ENCODE measurements around the gene ARMC8.

DNA sequence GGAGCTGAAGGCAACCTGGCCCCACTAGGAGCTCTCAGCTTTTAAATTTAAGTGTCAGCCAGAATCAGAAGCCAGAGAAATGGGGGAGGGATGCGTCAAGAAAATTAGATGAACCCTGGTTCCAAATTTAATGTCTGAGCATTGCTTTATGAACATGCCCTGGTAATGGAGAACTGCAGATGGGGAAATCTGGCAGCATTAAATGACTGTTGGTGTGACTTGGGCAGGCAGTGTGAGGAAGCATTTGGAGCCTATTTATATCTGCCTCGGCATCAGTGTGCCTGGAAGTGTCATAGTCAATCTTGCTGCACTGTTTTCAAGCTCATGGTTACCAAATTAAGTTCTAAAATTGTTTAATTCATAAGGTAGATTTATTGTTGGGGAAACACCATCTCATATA, 113.5 kb downstream of the ARMC8 start:
- TF ChIP-seq, protein P1, sequence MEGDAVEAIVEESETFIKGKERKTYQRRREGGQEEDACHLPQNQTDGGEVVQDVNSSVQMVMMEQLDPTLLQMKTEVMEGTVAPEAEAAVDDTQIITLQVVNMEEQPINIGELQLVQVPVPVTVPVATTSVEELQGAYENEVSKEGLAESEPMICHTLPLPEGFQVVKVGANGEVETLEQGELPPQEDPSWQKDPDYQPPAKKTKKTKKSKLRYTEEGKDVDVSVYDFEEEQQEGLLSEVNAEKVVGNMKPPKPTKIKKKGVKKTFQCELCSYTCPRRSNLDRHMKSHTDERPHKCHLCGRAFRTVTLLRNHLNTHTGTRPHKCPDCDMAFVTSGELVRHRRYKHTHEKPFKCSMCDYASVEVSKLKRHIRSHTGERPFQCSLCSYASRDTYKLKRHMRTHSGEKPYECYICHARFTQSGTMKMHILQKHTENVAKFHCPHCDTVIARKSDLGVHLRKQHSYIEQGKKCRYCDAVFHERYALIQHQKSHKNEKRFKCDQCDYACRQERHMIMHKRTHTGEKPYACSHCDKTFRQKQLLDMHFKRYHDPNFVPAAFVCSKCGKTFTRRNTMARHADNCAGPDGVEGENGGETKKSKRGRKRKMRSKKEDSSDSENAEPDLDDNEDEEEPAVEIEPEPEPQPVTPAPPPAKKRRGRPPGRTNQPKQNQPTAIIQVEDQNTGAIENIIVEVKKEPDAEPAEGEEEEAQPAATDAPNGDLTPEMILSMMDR (IDR thresholded peaks at IDR 0.05; ENCODE audit: poor library complexity, severe bottlenecking), result no peak
- TF ChIP-seq EZH2 (IDR thresholded peaks at IDR 0.05; ENCODE audit: borderline replicate concordance, insufficient read depth, low read length, poor library complexity, severe bottlenecking) (no peak), POLR2AphosphoS5 (IDR thresholded peaks at IDR 0.05) (no peak), SMC3 (conservative IDR thresholded peaks at IDR 0.05; ENCODE audit: poor library complexity) (no peak), RAD21 (conservative IDR thresholded peaks at IDR 0.05) (no peak), TAF1 (IDR thresholded peaks at IDR 0.05; ENCODE audit: low read depth) (no peak), REST (IDR thresholded peaks at IDR 0.05; ENCODE audit: borderline replicate concordance) (no peak)
